Muscle layer of duodenum (tissue), 2 donors: ENCODE results near the gene OPN4.

Experiments used
- H3K27ac ChIP-seq: one replicate; pipeline ENCODE4 v1.7.0; 2013; ENCODE audit warnings: mild to moderate bottlenecking, low read length
- H3K27me3 ChIP-seq: one replicate; pipeline ENCODE4 v1.7.0; 2013; ENCODE audit warnings: low read depth, mild to moderate bottlenecking, control low read depth, low read length
- H3K36me3 ChIP-seq, 2 donors: one replicate each; pipeline ENCODE4 v1.7.0; 2013; ENCODE audit warnings: low read length in 2 of 2, control low read depth in 1 of 2, mild to moderate bottlenecking in 1 of 2; ENCODE audit not compliant: insufficient read depth in 2 of 2, control insufficient read depth in 1 of 2
- H3K4me1 ChIP-seq, 2 donors: one replicate each; pipeline ENCODE4 v1.7.0; 2013; ENCODE audit warnings: low read length in 2 of 2, mild to moderate bottlenecking in 2 of 2, control low read depth in 1 of 2, moderate library complexity in 1 of 2; ENCODE audit not compliant: insufficient read depth in 2 of 2, control insufficient read depth in 1 of 2
- H3K4me3 ChIP-seq, 2 donors: one replicate each; pipeline ENCODE4 v1.7.0; 2013; ENCODE audit warnings: low read length in 2 of 2, low read depth in 1 of 2, mild to moderate bottlenecking in 1 of 2
- H3K9me3 ChIP-seq, 2 donors: one replicate each; pipeline ENCODE4 v1.7.0; 2013; ENCODE audit warnings: low read length in 2 of 2, control low read depth in 1 of 2, mild to moderate bottlenecking in 1 of 2; ENCODE audit not compliant: control insufficient read depth in 1 of 2
- donor health status: healthy.

OPN4 gene

DNA sequence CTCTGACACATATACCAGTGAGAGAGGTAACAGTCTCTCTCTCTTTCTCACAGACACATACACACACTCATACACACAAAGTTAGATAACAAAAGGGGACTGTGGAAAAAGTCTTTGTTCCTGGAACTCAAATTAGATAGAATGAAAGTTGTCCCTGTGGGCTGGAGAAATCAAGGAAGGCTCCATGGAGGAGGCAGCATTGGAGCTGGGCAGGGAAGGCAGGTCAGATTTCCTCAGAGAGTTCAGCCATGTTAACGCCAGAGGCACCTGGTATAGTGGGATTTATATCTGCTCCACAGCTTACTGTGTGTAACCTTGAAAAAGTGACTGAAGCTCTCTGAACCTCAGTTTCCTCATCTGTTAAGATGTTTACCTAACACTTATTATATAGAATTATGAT is 52.6 kb downstream of the OPN4 start:
- no peaks in the 10 kb centered on the region for H3K27me3 ChIP-seq
- H3K4me3 ChIP-seq: no peak overlapping the region
- no peak overlapping the region for H3K27ac ChIP-seq
- no peaks in the 10 kb centered on the region for H3K9me3 ChIP-seq
- peaks cover 0 to 4% of the 10 kb centered on the region in 2 donors for H3K36me3 ChIP-seq
- H3K4me1 ChIP-seq: peaks cover 4 to 11% of the 10 kb centered on the region in 2 donors

DNA sequence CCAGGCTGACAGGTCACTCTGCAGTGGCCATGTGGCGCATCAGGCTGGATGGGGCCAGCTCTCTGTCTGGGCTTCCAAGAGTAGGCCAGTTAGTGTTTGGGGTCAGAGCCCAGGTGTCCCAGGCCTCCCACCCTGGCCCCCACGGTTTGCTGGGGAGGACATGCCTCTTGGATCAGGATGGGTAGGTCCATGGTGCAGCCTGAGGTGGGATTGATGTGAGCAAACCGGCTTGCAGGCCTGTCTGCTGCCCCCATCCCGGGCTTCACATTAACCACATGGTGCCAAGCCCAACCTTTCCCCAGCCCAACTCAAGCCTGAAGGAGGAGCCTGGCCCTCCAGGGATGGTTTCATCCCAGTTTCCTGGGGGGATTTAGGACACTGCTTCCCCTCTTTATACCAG is 53.2 kb downstream of the OPN4 start:
- Histone ChIP-seq H3K9me3 (no peaks in the 10 kb centered on the region), H3K4me3 (no peak overlapping the region), H3K27ac (no peak overlapping the region), H3K36me3 (peaks cover 0 to 4% of the 10 kb centered on the region in 2 donors), H3K27me3 (no peaks in the 10 kb centered on the region), H3K4me1 (peaks cover 4 to 16% of the 10 kb centered on the region in 2 donors)

DNA sequence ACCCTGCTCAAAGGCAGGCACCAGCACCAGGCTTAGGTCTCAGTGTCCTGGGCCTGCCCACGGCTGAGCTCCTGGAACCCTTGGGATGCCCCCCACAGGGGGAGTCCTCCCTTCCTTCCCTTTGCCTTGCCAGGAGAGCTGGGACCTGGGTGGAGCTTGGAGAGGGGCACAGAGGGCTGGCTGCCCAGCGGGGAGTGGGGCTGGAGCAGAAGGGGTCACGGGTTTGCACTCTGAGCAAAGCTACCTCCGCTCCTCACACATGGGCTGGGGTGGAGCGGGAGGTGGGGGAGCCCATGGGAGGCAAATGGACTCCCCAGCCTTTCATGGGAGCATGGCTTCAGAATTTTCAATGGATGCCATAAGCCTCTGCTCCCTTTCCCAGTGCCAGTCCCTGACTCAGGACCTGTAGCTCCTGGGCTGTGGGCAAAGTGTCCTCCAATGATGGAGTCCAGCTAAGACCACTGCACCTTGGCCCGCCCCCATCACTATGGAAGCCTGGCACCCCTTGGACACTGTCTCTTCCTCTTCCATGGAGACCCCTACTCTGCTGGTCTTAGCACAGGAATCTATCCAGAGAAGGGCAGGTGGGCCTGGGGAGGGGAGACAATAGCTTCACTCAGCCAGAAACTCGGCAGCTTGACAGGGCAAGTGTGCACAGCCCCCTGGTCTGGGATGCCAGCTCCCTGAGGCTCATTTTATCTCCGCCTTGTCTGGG is 53.9 kb downstream of the OPN4 start:
- Histone ChIP-seq H3K27ac (no peak overlapping the region), H3K4me3 (no peak overlapping the region), H3K27me3 (no peaks in the 10 kb centered on the region), H3K9me3 (no peaks in the 10 kb centered on the region), H3K4me1 (peaks cover 4 to 16% of the 10 kb centered on the region in 2 donors), H3K36me3 (peaks cover 0 to 4% of the 10 kb centered on the region in 2 donors)

DNA sequence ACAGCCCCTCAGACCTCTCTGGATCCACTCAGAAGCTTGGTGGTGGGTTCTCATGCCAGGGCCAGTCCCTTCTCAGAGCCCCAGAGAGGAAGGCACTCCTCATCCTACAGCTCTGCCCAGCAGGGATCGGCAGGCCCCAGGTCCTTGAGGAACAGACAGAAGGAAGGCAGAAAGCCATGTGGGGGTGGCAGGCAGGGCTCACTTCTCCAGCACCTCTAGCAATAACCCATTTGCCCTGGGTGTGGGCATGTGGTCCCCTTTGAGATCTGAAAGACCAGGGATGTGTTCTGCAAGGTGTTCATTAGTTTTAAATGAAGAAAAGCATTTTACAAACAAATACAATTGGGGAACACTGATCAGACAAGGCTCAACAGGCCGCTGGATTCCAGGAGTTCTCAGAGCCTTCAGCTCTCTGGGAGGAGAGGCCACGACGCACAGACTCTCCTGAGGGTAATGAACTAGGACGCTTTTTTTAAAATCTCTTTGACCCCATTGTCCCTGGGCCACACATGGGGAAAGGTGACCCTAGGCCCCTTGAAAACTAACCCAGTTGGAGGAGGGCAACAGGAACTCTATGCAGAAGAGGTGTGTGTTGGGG is 54.5 kb downstream of the OPN4 start:
- Histone ChIP-seq H3K27ac (no peak overlapping the region), H3K27me3 (no peaks in the 10 kb centered on the region), H3K4me3 (no peak overlapping the region), H3K36me3 (peaks cover 0 to 4% of the 10 kb centered on the region in 2 donors), H3K9me3 (no peaks in the 10 kb centered on the region), H3K4me1 (peaks cover 4 to 16% of the 10 kb centered on the region in 2 donors)

DNA sequence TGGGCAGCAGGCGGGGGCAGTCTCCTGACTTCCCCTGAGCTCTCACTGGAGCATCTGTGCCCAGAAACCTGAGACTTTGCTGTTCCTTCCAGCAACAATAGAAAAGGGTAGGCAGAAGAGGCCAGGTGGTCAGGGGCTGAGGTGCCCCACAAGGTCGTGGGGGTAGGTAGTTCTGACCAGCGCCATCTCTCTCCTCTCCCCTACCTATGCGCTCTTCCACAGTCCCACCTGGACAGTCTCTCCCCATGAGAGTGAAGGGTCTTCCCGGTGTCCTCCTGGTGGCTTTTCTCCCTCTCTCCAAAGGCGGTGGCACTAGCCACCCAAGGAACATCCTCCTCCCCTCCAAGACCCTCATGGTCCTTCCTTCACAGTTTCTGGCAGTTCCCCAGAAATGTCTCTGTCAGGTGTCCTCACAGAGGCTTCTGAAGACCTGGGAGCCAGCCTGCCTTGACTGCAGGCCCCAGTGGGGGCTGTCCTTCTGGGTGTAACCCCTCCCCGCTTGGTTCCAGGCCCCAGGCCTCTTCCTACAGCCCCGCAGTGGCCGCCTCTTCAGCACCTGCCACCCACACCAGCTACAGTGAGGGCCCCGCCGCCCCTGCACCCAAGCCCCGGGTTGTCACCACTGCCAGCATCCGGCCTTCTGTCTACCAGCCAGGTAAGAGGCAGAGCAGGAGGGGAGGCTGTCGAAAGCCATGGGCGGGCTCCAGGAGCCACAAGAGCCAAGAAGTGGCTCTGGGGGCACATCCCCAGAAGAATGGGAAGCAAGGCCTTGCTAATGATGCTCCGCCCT is 55.2 kb downstream of the OPN4 start:
- H3K4me1 ChIP-seq: peaks cover 4 to 16% of the 10 kb centered on the region in 2 donors

DNA sequence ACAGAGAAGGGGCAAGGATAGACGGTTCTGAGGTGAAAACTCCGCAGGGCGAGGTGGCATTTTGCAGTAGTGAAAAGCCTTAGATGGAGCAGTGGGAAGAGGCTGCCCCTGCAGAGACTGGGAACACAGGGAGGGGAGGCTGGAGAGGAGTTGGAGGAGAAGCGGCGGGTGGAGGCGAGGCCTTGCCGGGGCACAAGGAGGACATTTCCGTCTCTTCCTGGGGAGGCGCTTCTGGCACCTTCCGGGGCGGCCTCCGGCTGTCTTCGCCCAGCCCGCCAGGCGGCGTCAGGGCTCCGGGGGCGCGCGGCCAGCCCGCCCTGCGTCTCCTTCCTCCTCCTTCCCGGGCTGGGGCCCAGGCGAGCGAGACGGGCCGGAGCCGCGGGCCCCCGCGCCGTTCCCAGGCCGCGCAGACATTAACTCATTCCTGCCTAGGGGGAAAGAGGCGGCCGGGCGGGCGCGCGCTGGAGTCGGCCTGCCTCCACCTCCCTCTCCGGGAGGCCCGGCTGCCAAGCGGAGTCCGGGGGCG is 56.7 kb downstream of the OPN4 start:
- Histone ChIP-seq H3K9me3 (no peaks in the 10 kb centered on the region), H3K27me3 (no peaks in the 10 kb centered on the region), H3K4me1 (peaks cover 4 to 19% of the 10 kb centered on the region in 2 donors), H3K36me3 (peaks cover 0 to 4% of the 10 kb centered on the region in 2 donors), H3K27ac (peak overlapping the region; percentile 80), H3K4me3 (peak overlapping the region; percentile 47 to 68)

More for the DNA sequence above, 55.2 kb downstream of the OPN4 start:
- Histone ChIP-seq H3K9me3 (no peaks in the 10 kb centered on the region), H3K4me3 (no peak overlapping the region), H3K27me3 (no peaks in the 10 kb centered on the region), H3K36me3 (peaks cover 0 to 4% of the 10 kb centered on the region in 2 donors), H3K27ac (peak overlapping the region; percentile 14)

DNA sequence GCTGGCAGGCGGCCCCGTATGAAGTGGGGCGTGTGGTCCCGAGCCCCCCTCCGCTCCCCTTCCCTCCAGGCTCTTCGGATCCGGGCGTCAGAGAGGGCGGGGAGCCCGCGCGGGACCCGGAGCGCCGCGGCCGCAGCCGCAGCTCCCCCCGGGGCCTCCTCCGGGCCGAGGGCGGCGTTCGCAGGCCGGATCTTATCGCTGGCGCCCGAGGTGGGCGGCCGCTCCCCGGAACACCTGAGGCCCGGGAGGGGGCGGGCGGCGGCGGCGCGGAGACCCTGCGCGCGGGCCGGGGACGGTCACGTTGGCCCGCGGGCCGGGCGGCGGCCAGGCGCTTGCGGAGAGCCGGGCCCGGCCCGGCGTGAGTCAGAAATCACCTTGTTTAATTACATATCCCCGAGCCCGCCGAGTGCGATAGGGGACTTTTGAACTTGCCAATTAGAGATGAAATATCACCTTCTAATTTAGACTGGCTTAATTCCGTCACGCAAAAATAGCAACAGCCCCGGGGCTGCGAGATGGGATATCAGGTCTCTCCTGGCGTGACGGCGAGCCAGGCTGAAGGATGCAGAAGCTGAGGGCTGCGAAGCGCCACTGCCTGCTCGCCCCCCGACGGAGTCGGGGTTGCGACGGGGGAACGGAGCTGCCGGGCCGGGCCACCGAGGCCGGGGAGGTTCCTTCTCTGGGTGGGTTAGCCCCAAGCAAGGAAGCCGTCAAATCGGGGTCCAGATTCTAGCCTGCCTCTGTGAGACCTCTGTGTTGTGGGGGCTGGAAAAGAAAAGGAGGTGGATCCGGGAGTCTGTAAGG is 57.4 kb downstream of the OPN4 start:
- Histone ChIP-seq H3K36me3 (peaks cover 0 to under 1% of the 10 kb centered on the region in 2 donors), H3K9me3 (no peaks in the 10 kb centered on the region), H3K27me3 (no peaks in the 10 kb centered on the region), H3K27ac (peak overlapping the region; percentile 93), H3K4me1 (peaks cover 4 to 19% of the 10 kb centered on the region in 2 donors), H3K4me3 (peak overlapping the region; percentile 62 to 68)

DNA sequence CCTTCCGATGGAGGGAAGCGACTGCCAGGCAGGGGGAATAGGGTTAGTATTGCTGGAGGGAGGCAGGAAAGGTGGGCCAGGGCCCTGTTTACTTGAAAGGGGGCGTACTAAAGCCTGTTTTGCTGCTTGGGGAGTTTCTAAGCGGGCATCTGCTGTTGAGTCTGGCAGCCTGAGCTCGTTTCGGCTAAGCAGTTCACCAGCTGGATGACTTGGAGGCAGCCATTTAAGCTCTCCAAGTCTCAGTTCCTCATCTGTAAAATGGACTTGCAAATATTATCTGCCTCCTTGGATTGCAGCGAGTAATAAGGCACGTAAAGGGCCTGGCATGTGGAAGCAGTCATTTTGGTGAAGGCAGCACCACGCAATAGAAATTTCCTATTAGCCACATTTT is 58.0 kb downstream of the OPN4 start:
- Histone ChIP-seq H3K4me1 (peaks cover 4 to 19% of the 10 kb centered on the region in 2 donors), H3K9me3 (no peaks in the 10 kb centered on the region), H3K4me3 (peak overlapping the region; percentile 62 to 68), H3K27me3 (no peaks in the 10 kb centered on the region), H3K27ac (peak overlapping the region; percentile 93), H3K36me3 (no peaks in the 10 kb centered on the region)

DNA sequence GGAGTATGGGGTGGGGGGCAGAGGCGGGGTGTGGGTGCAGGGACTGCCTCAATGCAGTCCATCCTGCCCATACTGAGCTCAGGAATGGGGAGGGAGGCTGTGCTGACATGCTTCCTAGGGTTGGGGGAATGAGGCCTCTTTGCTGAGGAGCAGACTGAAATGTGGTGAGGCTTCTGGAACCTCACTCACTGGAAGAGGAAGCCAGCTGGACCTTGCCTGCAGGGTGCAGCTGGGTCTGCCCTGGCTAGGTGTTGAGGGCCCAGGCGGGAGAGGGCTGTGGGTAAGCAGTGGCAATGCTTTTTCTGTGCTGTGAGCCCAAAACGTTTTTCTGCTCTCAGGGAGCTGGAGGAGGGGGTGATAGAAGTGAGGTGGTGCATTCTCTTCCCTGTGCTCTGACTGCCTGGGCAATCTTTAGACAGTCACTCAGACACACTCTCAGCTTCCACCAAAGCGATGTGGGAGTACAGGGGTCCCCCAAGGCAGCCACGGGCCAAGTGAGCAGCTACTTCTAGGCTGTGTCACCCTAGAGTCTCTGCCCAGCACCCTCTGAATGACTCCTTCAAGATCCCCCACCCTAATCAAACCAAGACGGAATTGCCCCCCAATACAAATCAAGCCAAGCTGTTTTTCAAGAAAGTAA is 60.9 kb downstream of the OPN4 start:
- Histone ChIP-seq H3K4me3 (no peak overlapping the region), H3K9me3 (no peaks in the 10 kb centered on the region), H3K4me1 (peaks cover 4 to 18% of the 10 kb centered on the region in 2 donors), H3K27ac (no peak overlapping the region), H3K27me3 (no peaks in the 10 kb centered on the region), H3K36me3 (no peaks in the 10 kb centered on the region)

DNA sequence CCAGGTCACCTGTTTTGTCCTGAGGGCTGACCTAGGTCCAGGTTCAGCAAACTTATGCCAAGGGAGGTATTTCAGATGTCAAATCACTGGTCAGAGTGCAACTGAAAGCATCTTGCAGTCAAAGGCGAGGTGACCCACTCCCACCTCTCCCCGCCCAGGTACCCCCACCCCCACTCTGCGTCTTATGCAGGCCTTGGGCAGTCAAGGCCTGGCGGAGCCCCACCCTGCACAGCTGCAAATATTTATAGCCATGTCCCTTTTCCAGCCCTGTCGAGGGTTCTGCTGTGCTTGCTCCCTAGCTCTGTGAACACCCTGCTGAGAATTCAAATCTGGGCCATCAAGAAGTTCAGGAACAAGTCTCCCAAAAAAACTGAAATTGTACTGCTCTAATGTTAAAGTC is 61.5 kb downstream of the OPN4 start:
- no peaks in the 10 kb centered on the region for H3K36me3 ChIP-seq
- no peaks in the 10 kb centered on the region for H3K27me3 ChIP-seq
- no peaks in the 10 kb centered on the region for H3K9me3 ChIP-seq
- no peak overlapping the region for H3K27ac ChIP-seq
- no peak overlapping the region for H3K4me3 ChIP-seq
- H3K4me1 ChIP-seq: peaks cover under 1 to 13% of the 10 kb centered on the region in 2 donors
